Motor neuron (in vitro differentiated cells): Measurements from ENCODE around the gene THOC5. TPM values are rescaled to one million over a fixed set of nuclear protein-coding genes. Genes with fewer than 3 reads are reported as not detected.

Source experiments
- total RNA-seq, 8 experiments: library from RNA; unstranded; fragments of 300-600 nt; gene quantifications; 2 replicates each; pipeline versions ENCODE4 v1.2.3 to v1.2.4, GENCODE V29; 2022

Gene THOC5
- total RNA-seq, 8 experiments from 2014 or later = 24.1 to 85.2 (median 44.1) TPM

Other genes starting within 250 kb of the THOC5 start
- 10 to 100 TPM in 1 of 8 experiments, 1 to 10 TPM in 5, under 1 TPM in 2; 0.55 to 14.1 (median 4.0) TPM for gene GAS2L1, start 247.1 kb downstream of the THOC5 start, total RNA-seq
- gene RASL10A, start 238.1 kb downstream of the THOC5 start, total RNA-seq = 1 to 10 TPM in 1 of 8 experiments, under 1 TPM in 5, not detected in 2; 0.05 to 4.7 (median 0.34) TPM
- 10 to 100 TPM; 31.3 to 60.4 (median 45.4) TPM for gene AP1B1, start 165.2 kb downstream of the THOC5 start, total RNA-seq
- gene RFPL1, start 115.2 kb downstream of the THOC5 start, total RNA-seq = under 1 TPM in 4 of 8 experiments, not detected in 4; 0.05 to 0.62 (median 0.50) TPM
- 10 to 100 TPM in 6 of 8 experiments, 1 to 10 TPM in 2; 6.0 to 18.7 (median 11.2) TPM for gene NEFH, start 73.5 kb downstream of the THOC5 start, total RNA-seq
- 100 to 1,000 TPM in 4 of 8 experiments, 10 to 100 TPM in 4; 26.7 to 178 (median 115) TPM for gene NIPSNAP1, start 27.4 kb upstream of the THOC5 start, total RNA-seq
- gene NF2, start 49.9 kb upstream of the THOC5 start, total RNA-seq = 10 to 100 TPM; 20.3 to 51.2 (median 34.8) TPM
- gene CABP7, start 166.2 kb upstream of the THOC5 start, total RNA-seq = 1 to 10 TPM in 4 of 8 experiments, under 1 TPM in 4; 0.13 to 3.4 (median 1.0) TPM
- 10 to 100 TPM; 16.7 to 36.2 (median 26.5) TPM for gene ZMAT5, start 213.2 kb upstream of the THOC5 start, total RNA-seq
- gene UQCR10, start 213.6 kb upstream of the THOC5 start, total RNA-seq = 100 to 1,000 TPM; 159 to 223 (median 194) TPM